ENCODE measurements around the gene ABCB6.

Gene ABCB6

GRCh38 chr2:219165058-219165911 lies 53.5 kb downstream of the ABCB6 start:
- no peak for DNase-seq

DNA sequence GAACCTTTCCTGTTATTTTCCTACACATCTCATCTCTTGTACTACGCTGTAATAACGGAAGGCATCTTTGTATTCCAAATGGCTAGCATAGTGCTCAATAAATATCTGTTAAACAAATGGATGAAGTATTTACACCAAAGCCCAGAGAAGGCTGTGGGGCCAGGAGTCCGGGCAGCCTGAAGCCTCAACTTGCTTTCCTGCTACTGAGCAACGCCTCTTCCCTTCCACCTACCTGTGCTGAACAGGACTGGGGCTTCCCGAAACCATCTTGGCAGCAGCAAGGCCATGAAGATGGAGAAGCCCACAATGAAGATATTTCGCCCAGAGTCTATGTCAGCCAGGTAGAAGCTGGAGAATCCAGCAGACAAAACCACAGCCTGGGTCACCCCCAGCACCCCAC lies 55.6 kb downstream of the ABCB6 start:
- no peak for DNase-seq

DNA sequence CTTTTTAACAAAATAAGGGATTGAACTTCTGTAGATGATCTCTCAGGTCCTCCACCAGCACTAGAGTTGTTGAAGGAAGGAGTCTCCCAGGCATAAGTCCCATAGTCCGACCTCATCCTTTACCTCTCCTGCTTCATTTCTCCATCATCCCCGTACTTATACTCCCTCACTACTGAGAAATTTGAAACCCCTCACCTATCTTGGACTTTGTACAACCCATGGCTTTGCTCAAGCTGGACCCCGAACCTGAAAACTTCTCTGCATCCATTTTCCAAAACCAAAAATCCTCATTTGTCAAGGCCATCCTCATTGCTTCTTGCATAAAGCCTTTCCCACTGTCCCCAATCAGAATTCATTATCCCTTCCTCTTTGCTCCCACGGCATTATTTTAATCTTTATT lies 57.7 kb downstream of the ABCB6 start:
- no peak for DNase-seq

DNA sequence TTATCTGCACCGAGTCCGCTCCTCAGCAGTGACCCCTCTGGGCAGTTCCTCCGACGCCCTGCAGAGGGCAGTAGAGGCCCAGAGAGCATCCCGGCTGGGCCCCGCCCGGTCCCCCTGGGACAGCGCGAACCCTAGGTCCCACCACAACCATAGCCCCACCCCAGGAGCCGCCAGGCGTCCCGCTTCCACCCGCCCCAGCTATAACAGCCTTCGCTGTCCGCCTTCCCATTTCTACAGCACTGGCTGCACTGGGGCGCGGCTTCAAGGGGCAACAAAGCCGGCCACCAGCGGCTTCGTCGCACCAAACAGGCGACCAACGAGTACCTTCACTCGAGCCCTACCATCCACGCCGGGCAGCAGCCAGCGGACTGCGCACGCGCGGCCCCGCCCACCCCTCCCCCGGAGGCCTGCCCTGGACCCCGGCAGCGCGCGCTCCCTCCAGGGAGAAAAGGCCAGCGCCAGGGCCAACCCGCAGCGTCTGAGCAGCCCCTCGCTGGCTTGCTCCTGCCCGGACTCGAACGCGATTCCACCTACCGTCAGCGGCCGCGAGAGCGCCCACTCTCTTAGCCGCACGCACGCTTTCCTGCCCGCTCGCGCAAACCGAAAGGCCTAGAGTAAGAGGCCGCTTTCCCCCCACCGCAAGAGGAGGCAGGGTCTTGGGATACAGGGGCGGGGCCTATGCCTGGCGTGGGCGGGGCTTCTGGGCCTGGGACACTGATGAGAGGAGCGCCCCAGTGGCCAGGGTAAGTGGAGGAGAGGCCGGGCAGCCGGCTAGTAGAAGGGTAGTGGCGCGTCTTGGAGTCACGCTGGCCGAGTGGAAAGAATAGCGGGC lies 58.4 kb downstream of the ABCB6 start, which contains the start of gene NHEJ1:
Gene NHEJ1 (minus strand): TSS at position 630 of the 832 bp plus-strand sequence. CDS start 2,453 bp downstream, outside the sequence.
- DNase-seq, result peak; percentile 86

Data from activated CD4-positive, alpha-beta T cell treated with anti-CD3 and anti-CD28 coated beads for 1 hour (primary cell).